ENCODE results near the gene KL.
A peak's percentile ranks its signal among the peaks of the same experiment; 100 is the strongest.

Gene KL

DNA sequence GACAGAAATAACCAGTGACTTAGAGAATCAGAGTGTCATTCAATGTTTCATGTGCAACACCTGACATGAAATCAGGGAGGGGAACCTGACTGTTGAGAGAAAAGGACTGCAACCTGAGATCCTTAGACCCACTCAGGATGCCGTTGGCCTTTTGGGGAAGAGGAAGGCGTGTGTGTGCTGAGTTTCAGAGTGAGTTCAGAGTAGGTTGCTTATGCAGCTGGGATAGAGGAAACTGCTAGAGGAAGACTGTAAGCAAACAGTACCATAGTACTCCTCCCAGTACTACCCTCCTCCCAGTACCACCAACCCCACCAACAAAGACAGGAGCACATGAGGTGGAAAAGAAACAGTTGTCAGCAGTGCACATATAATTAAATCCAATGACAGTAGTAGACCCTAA lies 63.7 kb downstream of the KL start:
- no peak for DNase-seq

DNA sequence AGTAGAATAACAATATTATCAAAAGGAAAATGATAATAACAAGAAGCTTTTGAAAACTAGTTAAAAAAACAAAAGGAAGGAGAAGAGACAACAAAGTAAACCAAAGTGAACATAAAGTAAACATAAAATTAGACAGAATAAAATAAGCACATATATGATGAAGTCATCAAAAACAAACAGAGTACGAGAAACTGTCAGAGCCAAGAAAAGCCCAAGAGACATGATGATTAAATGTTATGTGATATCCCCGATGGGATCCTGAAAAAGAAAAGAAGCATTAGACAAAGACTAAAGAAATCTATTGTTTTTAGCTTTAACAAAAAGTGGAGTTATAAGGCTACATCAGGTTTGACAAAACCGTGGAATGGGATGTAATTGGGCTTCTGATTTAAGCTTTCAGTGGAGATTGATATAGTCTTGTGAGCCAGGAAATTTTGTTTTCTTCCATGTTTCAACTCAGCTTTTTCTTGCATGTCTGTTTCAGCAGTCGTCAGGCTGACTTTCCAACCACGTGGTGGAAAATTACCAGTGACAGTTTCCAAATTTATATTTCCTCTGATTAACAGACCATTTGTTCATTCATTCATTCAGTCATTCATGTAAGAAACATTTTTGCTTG lies 64.9 kb downstream of the KL start:
- DNase-seq = no peak

DNA sequence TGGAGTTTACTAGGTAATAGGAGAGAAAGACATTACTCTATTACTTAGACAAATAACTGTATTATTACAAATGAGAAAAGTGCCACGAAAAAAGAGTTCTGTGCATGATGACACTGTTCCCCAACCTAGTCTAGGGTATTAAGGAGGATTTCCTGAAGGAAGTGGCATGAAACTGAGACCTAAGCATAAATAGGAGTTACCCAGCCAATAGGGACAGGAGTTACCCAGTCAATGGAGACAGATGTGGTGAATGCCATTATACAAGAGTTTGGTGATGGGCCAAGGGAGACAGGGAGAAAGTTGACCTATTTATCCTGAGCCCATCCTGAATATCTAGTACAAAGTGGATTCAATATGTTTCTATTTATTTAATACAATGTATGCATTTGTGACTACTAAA lies 65.4 kb downstream of the KL start:
- no peak for DNase-seq

DNA sequence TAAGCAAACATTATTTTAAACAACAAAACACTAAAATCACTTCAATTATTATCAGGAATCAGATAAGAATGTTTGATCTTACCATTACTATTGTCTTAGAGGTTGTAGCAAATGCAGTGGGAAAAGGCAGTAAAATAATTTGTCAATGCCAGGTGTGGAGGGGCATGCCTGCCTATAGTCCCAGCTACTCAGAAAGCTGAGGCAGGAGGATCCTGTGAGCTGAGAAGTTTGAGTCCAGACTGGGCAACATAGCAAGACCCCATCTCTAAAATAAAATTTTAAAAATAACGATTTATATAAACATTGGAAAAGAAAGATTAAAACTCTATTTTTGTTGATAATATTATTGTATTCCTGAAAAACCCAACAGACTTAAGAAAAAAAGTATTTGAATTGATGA lies 66.8 kb downstream of the KL start:
- DNase-seq = no peak

DNA sequence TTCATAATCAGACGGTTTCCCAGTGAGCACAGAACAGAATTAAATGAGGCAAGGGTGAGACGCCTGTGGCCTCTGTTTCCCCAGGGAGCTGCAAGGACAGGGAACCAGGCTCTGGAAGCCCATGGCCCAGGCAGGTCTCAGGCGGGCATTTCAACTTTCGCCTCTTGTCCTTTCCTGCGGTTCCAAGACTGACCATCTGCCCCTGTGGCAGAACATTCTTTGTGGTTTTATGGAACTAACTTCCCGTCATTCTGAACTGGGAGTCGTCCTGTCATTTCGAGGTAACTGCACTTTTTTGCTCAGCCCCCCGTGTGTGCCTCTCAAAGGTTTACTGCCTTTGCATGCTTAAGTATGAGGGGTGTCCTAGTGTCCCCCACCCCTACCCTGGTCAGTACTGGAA lies 70.9 kb downstream of the KL start:
- DNase-seq = no peak

DNA sequence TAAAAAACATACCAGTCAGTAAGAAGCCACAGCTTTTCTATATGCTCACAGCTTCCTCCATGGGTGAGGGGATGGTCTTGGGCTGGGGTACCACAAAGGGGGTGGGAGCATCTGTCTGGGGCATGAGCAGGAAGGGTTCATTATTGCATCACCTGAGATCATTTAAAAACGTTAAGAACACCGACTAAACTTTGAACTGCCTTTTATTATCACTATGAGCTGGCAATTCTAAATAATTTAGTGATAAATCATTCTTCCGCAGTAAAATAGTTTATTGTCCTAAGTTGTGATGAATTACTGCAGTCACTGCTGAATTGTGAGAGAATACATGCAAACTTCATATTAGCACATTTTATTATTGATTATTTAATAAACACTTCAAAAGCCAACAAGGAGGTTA lies 71.6 kb downstream of the KL start:
- DNase-seq = no peak

DNA sequence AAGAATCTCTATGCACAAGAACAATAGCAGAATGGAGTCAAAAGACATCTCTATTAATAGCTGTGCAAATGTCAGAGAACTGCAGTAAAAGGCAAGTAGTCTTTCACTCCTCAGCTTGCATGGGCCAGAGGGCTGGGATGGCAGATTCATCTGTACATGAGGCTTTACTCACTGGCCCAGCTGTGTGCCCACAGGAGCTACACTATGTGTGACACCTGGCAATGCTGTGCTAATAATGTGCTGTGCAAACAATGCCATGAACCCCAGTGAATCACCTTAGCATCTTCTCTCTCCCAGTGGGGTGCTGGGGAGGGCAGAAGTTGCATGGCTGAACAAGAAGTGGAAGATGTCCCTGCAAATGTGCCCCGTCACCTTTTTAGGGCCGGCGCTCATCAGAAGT lies 73.1 kb downstream of the KL start:
- DNase-seq = no peak

DNA sequence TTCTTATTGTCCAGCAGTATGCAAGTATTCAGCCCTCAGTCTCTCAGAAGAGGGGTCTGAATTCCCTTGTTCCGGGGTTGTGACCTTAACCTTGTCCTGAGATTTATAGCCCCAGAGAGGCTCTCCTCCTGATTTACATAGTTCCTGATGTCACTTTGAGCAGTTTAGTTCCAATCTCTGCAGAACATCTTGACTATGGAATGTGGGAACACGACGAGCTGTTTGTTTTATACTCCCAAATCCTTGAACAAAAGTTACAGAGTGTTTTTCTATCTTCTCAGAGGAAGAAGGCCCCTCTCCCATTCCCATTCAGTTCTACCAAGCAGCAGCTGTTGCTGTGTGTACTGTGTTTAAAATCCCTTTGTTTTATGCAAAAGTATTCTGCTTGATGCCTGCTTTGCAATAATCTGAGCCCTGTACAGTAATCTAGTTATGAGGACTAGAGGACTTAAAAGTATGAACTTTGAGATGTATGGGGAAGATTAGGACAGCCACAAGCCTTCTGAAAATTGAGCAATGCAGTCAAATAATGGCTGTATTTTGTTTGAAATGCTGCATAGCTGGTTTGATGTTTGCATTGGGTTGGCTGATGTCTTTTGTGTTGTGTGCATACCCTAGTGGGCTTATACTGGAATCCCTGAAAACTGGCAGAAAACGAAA lies 74.7 kb downstream of the KL start:
- DNase-seq = no peak

DNA sequence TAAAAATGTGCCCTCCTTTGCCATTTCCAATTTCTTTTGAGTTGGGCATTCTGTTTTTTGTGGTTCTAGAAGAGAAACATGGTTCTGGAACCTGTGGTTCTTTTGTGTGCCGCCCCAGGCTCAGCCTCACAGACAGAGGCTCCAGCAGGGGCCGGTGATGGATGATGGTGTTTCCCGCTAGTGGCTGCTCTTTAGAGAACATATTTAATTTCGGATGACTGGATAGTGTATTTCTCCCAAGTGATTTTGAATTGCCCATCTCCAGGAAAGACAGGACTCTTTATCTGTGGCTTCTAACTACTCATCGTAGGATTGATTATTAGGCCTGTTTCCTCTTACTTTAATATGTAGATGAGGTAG lies 75.2 kb downstream of the KL start:
- DNase-seq = no peak

DNA sequence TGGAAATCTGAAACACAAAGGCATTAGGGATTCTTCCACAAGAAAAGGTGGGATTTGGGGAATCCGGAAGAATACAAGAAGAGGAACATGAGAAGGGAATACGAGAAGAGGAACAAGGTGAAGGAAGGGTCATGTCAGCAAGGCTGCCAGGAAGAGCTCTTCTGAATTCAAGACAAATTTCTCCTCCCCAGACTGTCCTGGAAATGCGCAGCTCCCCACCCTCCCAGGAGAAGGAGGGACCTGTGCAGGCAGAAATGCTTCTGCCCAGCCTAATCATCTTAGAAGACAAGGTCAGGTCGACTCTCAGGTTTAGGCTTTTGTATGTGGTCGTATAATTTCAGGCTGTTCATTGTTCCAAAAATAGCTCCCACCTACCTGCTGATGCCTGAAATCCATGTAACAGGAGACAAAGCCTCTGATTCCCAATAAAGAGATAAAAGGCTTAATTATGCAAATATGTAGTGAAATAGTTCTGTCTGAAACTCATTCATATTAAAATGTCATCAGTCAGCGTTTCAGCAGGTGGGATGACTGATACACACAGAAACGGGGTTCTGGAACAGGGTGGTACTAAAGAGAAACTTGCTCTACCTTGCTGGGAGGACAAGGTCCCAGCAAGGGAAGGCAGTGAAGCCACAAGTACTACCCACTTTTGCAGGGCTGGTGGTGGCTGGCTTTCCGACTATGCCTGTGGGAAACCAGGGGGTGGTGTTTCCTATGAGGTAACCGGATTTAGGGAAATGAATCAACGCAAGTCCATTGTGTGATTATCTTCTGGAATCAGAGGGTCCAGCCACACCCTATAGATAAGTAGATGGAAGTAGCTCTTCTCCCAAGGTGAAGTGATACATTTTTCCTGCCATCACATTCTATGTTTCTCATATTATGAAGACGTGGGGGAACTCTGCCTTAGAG lies 76.1 kb downstream of the KL start:
- no peak for DNase-seq

DNA sequence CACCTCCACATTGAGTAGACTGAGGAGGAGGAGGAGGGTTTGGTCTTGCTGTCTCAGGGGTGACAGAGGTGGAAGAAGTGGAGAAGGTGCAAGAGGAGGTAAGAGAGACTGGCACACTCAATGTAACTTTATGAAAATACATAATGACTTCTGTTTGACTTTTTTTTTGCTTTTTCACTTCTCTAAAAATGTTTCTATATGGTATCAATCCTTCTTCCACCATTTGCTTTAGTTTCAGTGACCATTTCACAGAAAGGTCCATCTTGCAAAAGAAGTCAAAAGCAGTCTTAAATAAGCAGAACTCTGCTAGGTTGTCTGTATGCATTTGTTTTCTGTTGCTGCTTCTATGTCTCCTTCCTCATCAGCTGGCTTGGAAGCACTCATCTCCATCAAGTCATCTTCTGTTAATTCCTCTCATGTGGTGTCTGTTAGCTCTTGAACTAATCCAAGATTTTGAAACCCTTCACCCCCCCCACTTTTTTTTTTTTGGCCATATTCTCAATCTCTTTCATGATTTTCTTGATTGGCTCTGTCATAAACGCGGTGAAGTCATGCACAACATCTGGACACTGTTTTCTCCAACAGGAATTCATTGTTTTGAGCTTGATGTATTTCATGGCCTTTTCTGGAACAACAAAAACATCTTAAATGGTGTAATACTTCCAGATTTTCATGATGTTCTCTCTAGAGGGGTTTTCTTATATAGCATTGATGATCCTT lies 80.8 kb downstream of the KL start:
- DNase-seq = no peak

DNA sequence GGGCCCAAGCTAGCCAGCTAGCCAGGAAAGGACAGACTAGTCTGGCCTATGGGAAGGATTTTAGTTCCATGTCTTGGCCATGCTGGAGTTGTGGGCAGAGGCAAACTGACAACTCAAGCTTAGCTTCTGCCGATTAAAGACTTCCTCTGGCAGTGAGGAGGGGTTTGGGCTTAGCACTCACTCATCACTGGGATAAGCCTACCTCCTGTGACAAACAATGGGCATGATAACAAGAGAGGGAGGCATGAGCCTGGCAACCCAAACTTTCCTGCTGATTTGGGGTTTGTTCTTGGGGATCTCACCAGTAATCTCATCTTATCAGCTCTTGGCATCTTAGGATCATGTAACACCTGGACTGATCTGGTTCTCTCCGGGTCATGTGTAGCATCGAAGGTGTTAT lies 83.6 kb downstream of the KL start:
- DNase-seq = no peak

DNA sequence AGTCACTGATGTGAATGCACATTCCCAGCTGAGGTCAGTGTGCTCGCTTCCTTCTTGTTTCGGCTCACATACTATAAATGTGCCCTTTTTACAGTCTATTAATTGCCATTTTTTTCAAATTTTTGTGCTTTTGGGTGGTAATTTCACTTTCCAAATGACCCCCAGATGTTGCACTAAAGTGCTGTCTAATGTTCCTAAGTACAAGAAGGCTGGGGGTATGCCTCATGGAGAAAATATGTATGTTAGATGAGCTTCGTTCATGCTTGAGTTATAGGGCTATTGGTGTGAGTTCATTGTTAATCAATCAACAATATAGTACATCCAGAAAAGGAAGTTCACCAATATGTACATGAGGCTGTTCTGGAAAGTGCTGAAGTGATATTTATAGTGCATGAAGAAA lies 84.7 kb downstream of the KL start:
- DNase-seq = no peak

DNA sequence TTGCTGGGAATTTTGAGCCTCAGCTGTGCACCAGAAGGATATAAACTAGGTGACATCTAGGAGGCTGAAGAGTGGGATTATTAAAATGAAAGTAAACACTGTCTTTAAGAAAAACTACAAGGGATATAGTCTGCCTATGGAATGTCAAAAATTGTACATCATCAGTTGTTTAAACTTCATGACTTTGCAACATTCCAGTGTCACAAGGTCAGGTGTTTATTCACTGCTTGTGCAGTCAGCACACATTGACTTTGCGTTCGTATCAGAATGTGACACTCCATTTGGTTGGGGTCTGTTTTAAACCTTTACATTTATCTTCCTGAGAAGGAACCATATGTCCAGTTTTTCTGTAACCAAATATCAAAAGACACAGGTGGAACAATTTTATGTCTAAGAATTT lies 85.6 kb downstream of the KL start:
- DNase-seq = no peak

DNA sequence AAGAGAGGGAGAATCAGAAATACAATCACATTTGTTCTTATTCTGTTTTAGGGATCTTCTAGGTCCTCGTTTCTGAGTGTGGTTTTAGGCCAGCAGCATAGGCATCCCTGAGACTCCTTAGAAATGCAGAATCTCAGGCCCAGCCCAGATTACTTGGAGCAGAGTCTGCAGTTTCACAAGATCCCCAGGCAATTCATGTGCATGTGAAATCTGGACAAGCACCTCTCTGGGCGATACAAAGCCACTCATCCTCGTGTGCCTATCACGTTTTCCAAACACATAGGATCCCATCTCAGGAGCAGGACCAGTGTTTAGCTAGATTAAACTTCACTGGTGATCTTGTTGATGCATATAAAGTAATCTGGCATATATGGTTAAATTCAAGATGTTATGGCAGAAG lies 87.2 kb downstream of the KL start:
- no peak for DNase-seq

DNA sequence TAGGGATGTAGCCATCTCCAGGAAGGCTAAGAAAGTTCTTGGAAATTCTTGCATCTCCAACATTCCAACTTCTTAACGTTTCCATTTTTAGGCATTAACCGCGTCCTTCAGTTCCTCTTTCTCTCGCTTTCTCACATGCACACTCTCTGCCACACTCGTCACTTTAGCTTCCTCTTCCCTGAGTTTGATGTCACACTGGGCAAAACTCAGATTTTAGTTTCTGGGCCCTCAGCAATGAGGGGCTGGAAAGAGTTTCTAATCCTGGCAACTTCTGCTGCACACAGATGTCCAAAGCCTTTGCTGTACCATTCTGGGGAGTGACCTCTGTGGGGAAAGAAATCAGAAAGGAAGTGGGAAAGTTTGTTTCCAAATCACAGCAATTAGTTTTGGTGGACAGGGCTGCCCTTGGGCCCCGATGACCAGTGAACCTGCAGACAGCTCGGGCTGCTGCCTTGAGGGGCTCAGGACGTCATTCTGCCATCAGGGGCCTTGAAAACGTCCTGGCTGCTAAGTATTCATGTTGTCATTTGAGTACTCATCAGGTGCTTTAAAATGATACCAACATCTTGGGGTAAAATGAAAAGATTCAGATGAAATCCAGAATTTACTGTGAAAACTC lies 89.3 kb downstream of the KL start:
- DNase-seq = peak in 2 of 56 donors; percentile 20 to 21

DNA sequence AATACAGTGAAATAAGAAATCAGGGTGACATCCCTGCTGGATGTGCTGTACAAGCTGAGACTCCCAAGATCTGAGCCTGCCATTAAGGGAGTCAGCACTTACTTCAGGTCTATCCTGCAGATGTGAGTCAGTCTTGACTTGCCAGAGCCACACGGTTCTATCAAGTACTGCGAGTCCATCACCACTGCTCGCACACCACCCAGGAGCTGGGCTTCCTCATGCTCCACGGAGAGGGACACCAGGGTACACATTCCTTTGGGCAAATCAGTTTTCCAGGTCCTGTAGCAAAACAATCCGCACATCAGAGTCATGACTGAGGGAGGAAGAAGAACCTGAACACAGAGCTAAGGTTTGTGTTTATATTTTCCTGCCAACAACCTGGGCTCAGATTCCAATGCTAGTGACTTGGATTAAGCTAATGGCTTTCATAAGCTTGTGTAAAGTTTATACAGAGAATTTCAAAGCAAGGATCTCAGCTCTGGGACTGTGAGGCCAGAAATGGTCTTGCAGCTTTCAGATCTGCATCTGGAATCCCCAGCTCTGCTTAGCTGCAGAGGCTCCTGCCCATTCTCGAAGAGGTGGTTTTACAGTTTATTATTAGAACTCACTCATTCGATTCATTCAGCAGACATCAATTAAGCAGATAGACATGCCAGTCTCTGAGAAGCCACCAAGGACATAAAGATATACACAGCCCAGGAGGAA lies 90.6 kb downstream of the KL start:
- no peak for DNase-seq

DNA sequence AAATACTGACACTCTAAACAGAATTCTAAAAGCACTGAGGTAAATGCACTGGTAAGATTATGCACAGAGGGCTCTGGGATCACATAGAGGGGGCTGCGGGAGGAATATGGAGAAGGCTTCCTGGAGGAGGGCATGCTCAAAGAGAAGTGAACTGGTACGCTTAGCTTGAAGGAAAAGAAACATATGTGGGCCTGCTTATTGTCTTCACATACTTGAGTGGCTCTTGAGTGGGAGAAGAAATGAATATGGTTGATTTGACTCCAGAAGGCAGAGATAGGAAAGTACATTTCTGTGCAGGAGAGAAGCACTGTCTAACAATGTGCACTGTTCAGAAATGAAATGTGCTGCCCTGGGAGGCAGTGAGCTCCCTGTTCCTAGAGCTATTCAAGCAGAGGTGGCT lies 91.1 kb downstream of the KL start:
- DNase-seq = no peak

DNA sequence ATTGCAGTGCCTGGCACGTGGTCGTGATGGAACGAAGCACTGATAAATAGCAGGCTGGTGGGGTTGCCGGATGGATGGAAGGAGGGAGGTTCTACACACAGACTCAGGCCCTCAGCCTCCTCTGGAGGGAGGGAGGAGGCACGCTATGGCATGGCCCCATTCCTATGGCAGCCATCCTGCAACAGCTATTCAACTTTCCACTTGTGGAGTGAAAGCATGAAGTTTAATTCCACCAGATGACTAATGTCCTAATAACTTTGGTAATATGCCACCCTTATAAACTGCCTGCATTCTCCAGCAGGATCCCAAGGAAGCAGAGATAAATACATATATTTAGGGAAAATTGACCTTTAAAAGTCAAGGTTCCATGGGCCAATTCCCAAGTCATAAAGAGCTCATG lies 92.4 kb downstream of the KL start:
- no peak for DNase-seq

DNA sequence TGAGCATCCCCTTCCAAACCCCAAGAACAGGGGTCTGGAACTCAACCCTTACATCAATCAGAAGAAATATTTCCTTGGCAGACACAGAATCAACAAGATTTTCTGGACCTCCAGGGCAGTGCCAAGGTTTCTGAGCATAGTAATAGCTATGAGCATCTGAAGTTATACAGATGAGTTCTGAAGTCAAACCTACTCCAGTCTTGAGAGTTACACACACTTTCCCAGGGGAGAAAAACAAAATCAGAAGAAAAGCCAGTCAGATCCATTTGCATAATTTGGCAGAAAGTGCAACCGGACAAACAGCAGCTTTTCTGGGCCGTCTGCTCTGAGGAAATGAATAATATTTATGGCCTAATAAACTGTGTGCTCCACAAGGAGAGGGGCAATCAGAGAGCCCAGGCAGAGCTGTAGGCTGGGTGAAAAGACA lies 93.1 kb downstream of the KL start:
- DNase-seq = no peak

DNA sequence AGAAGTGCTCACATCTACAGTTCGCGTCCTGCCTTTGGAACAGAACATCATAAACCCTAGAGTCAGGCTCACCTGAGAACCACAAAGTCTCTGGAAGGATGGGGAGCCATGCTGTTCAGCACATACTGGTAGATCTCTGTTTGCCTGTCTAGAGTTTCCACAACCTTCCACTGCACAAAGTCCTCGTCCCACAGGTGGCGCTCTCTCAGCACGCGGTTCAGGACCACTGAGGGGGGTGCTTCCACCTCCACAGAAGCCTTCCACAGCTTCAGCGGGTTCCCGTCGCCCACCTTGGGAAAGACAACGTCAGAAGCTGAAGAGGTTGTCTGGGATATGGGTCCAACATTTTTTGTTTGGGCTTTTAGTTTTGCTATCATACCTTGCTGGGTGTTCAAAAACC lies 93.6 kb downstream of the KL start:
- no peak for DNase-seq
